Mesendoderm (in vitro differentiated cells): ENCODE data around the gene RGS6.

ENCODE experiments used
- DNase-seq: peaks from one replicate; pipeline ENCODE4 v3.0.0; 2013
- H2AK5ac ChIP-seq: 2 replicates; pipeline ENCODE4 v1.6.1; 2013; ENCODE audit warnings: low read length, inconsistent platforms
- H2BK120ac ChIP-seq: 2 replicates; pipeline ENCODE4 v1.6.1; 2013; ENCODE audit warnings: low read depth, mild to moderate bottlenecking, low read length, moderate library complexity, mixed read lengths
- H2BK15ac ChIP-seq: replicated peaks from 2 replicates; pipeline ENCODE4 v1.6.1; 2013; ENCODE audit warnings: low read depth, mild to moderate bottlenecking, moderate library complexity
- H2BK5ac ChIP-seq: 2 replicates; pipeline ENCODE4 v1.6.1; 2013; ENCODE audit warnings: low read length, inconsistent platforms
- H3K18ac ChIP-seq: 2 replicates; pipeline ENCODE4 v1.6.1; 2013; ENCODE audit warnings: mild to moderate bottlenecking, low read length, mixed read lengths
- H3K23ac ChIP-seq: one replicate; pipeline ENCODE4 v1.6.1; 2013; ENCODE audit warnings: low read length
- H3K27ac ChIP-seq: 2 replicates; pipeline ENCODE4 v1.5.1; 2013; ENCODE audit warnings: low read depth, mild to moderate bottlenecking, inconsistent platforms, low read length, moderate library complexity
- H3K27me3 ChIP-seq: 2 replicates; pipeline ENCODE4 v1.6.1; 2013; ENCODE audit warnings: low read length, control low read depth, mild to moderate bottlenecking, inconsistent platforms; ENCODE audit not compliant: insufficient read depth, poor library complexity
- H3K36me3 ChIP-seq: 2 replicates; pipeline ENCODE4 v1.6.1; 2013; ENCODE audit warnings: low read length, inconsistent platforms; ENCODE audit not compliant: control insufficient read depth, insufficient read depth
- H3K4ac ChIP-seq: one replicate; pipeline ENCODE4 v1.6.1; 2013; ENCODE audit warnings: low read depth, mild to moderate bottlenecking, low read length, moderate library complexity
- H3K4me1 ChIP-seq: 2 replicates; pipeline ENCODE4 v1.6.1; 2013; ENCODE audit warnings: low read depth, low read length, inconsistent platforms; ENCODE audit not compliant: control insufficient read depth
- H3K4me2 ChIP-seq: 2 replicates; pipeline ENCODE4 v1.6.1; 2013; ENCODE audit warnings: low read length
- H3K4me3 ChIP-seq: 2 replicates; pipeline ENCODE4 v1.5.1; 2013; ENCODE audit warnings: mild to moderate bottlenecking, low read length
- H3K56ac ChIP-seq: one replicate; pipeline ENCODE4 v1.6.1; 2013; ENCODE audit warnings: low read length
- H3K79me1 ChIP-seq: 2 replicates; pipeline ENCODE4 v1.6.1; 2013; ENCODE audit warnings: low read length, inconsistent platforms
- H3K79me2 ChIP-seq: 2 replicates; pipeline ENCODE4 v1.6.1; 2013; ENCODE audit warnings: mild to moderate bottlenecking, low read length; ENCODE audit not compliant: control insufficient read depth, insufficient read depth
- H3K9ac ChIP-seq: 2 replicates; pipeline ENCODE4 v1.6.1; 2013; ENCODE audit warnings: low read length, inconsistent platforms
- H4K5ac ChIP-seq: one replicate; pipeline ENCODE4 v1.6.1; 2013; ENCODE audit warnings: low read length
- H4K8ac ChIP-seq: one replicate; pipeline ENCODE4 v1.6.1; 2013; ENCODE audit warnings: low read depth, mild to moderate bottlenecking, control low read depth, low read length, moderate library complexity
- WGBS: extraction: QIAGEN DNeasy Blood & Tissue Kit; methylation state at CpG from one replicate; pipeline ENCODE4 v1.1.7; 2013; ENCODE audit warnings: low lambda C conversion rate, missing lambda C conversion rate; ENCODE audit not compliant: insufficient coverage; ENCODE audit errors: extremely low coverage; 5-methylcytosine and 5-hydroxymethylcytosine counted together

Gene RGS6

GRCh38 chr14:72499746-72500145 lies 567.5 kb downstream of the RGS6 start:
- H3K4me3 ChIP-seq = no peak overlapping the region
- no peak overlapping the region for H3K4ac ChIP-seq
- H3K79me2 ChIP-seq = no peaks in the 10 kb centered on the region
- no peak overlapping the region for H3K18ac ChIP-seq
- no peaks in the 10 kb centered on the region for H3K4me1 ChIP-seq
- no peak overlapping the region for H3K56ac ChIP-seq
- no peak overlapping the region for H3K23ac ChIP-seq
- H3K27ac ChIP-seq = no peak overlapping the region
- H4K8ac ChIP-seq = no peak overlapping the region
- no peak overlapping the region for H2BK5ac ChIP-seq
- no peak overlapping the region for H2BK120ac ChIP-seq
- H3K27me3 ChIP-seq = no peaks in the 10 kb centered on the region
- H3K79me1 ChIP-seq = no peaks in the 10 kb centered on the region
- no peak overlapping the region for H3K9ac ChIP-seq
- no peak overlapping the region for H2AK5ac ChIP-seq
- no peak overlapping the region for H2BK15ac ChIP-seq
- no peak overlapping the region for H3K4me2 ChIP-seq
- H4K5ac ChIP-seq = no peak overlapping the region
- H3K36me3 ChIP-seq = no peaks in the 10 kb centered on the region
- WGBS = no CpG with 5 or more reads among the region's 5 CpGs
- no peak for DNase-seq

GRCh38 chr14:72500234-72500838 lies 568.1 kb downstream of the RGS6 start:
- no peaks in the 10 kb centered on the region for H3K79me2 ChIP-seq
- DNase-seq = no peak
- no peak overlapping the region for H3K4me3 ChIP-seq
- no peak overlapping the region for H2BK120ac ChIP-seq
- no peak overlapping the region for H3K9ac ChIP-seq
- H3K27ac ChIP-seq = no peak overlapping the region
- no CpG with 5 or more reads among the region's 4 CpGs for WGBS
- H3K4me1 ChIP-seq = no peaks in the 10 kb centered on the region
- no peak overlapping the region for H3K18ac ChIP-seq
- no peak overlapping the region for H2BK15ac ChIP-seq
- H2BK5ac ChIP-seq = no peak overlapping the region
- H4K5ac ChIP-seq = no peak overlapping the region
- H3K4me2 ChIP-seq = no peak overlapping the region
- H3K79me1 ChIP-seq = no peaks in the 10 kb centered on the region
- H3K27me3 ChIP-seq = no peaks in the 10 kb centered on the region
- H4K8ac ChIP-seq = no peak overlapping the region
- no peak overlapping the region for H3K56ac ChIP-seq
- H2AK5ac ChIP-seq = no peak overlapping the region
- H3K23ac ChIP-seq = no peak overlapping the region
- H3K4ac ChIP-seq = no peak overlapping the region
- no peaks in the 10 kb centered on the region for H3K36me3 ChIP-seq

- H3K4me1 ChIP-seq = no peaks in the 10 kb centered on the region
These were observed 569.2 kb downstream of the RGS6 start for GRCh38 chr14:72501439-72501838.

DNA sequence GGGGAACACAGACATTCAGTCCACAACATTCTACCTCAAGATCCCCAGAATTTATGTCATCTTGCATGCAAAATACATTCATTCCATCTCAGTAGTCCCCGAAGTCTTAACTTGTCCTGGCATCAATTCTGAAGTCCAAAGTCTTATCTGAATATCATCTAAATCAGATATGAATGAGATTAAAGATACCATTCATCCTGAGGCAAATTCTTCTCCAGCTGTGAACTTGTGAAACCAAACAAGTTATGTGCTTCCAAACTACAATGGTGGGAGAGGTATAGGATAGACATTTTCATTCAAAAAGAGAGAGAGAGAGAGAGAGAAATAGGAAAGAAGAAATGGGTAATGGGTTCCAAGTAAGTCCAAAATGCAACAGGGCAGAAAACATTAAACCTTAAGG lies 571.0 kb downstream of the RGS6 start:
- H2BK15ac ChIP-seq = no peak overlapping the region
- no peaks in the 10 kb centered on the region for H3K27me3 ChIP-seq
- no peak overlapping the region for H2AK5ac ChIP-seq
- H3K4me3 ChIP-seq = no peak overlapping the region
- no peaks in the 10 kb centered on the region for H3K79me1 ChIP-seq
- no peaks in the 10 kb centered on the region for H3K79me2 ChIP-seq
- no peak overlapping the region for H3K18ac ChIP-seq
- WGBS = no CpG with 5 or more reads among the region's 1 CpG
- H4K5ac ChIP-seq = no peak overlapping the region
- H2BK120ac ChIP-seq = no peak overlapping the region
- H3K4ac ChIP-seq = no peak overlapping the region
- H3K27ac ChIP-seq = no peak overlapping the region
- no peaks in the 10 kb centered on the region for H3K36me3 ChIP-seq
- no peak overlapping the region for H3K4me2 ChIP-seq
- DNase-seq = no peak
- H3K23ac ChIP-seq = no peak overlapping the region
- no peaks in the 10 kb centered on the region for H3K4me1 ChIP-seq
- no peak overlapping the region for H3K56ac ChIP-seq
- no peak overlapping the region for H2BK5ac ChIP-seq
- no peak overlapping the region for H4K8ac ChIP-seq
- no peak overlapping the region for H3K9ac ChIP-seq

More at GRCh38 chr14:72501439-72501838, 569.2 kb downstream of the RGS6 start:
- H3K4me2 ChIP-seq = no peak overlapping the region
- no peaks in the 10 kb centered on the region for H3K27me3 ChIP-seq
- no peaks in the 10 kb centered on the region for H3K79me1 ChIP-seq
- no peak overlapping the region for H3K4ac ChIP-seq
- no peak for DNase-seq
- no peaks in the 10 kb centered on the region for H3K79me2 ChIP-seq
- no peak overlapping the region for H2BK5ac ChIP-seq
- H4K5ac ChIP-seq = no peak overlapping the region
- H3K18ac ChIP-seq = no peak overlapping the region
- no peak overlapping the region for H2AK5ac ChIP-seq
- H3K23ac ChIP-seq = no peak overlapping the region
- H3K56ac ChIP-seq = no peak overlapping the region
- no peak overlapping the region for H2BK120ac ChIP-seq
- H3K36me3 ChIP-seq = no peaks in the 10 kb centered on the region
- H3K9ac ChIP-seq = no peak overlapping the region
- H2BK15ac ChIP-seq = no peak overlapping the region
- H4K8ac ChIP-seq = no peak overlapping the region
- no peak overlapping the region for H3K4me3 ChIP-seq
- no CpG with 5 or more reads among the region's 5 CpGs for WGBS
- H3K27ac ChIP-seq = no peak overlapping the region

- no peak for DNase-seq
These were observed 571.6 kb downstream of the RGS6 start for GRCh38 chr14:72503696-72504368.

DNA sequence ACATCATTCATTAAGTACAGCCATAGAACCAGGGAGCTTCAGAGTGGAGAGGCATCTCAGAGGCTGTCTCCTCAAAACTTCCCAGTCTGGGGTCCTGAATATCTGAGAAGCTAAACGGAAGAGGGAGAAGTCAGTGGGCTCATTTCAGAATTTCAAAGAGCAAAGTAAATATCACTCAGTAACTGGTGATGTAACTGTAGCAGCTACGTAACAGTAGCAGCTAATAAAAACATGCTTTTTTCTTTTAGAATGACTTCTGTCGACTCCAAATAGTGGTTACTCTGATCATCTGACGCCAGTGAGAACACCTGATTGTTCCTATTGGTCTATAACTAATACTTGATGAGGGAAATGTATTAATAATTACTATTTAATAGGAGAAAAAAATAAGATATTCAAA lies 578.3 kb downstream of the RGS6 start:
- H2BK120ac ChIP-seq = no peak overlapping the region
- H3K36me3 ChIP-seq = no peaks in the 10 kb centered on the region
- H3K4ac ChIP-seq = no peak overlapping the region
- no peak overlapping the region for H3K4me3 ChIP-seq
- H2AK5ac ChIP-seq = no peak overlapping the region
- no peak overlapping the region for H3K9ac ChIP-seq
- no peaks in the 10 kb centered on the region for H3K27me3 ChIP-seq
- H3K4me2 ChIP-seq = no peak overlapping the region
- no peak overlapping the region for H2BK5ac ChIP-seq
- no peaks in the 10 kb centered on the region for H3K4me1 ChIP-seq
- no peak overlapping the region for H3K23ac ChIP-seq
- no peak overlapping the region for H3K27ac ChIP-seq
- H4K5ac ChIP-seq = no peak overlapping the region
- no peaks in the 10 kb centered on the region for H3K79me2 ChIP-seq
- DNase-seq = no peak
- H3K79me1 ChIP-seq = no peaks in the 10 kb centered on the region
- no peak overlapping the region for H3K56ac ChIP-seq
- no peak overlapping the region for H3K18ac ChIP-seq
- H4K8ac ChIP-seq = no peak overlapping the region
- no CpG with 5 or more reads among the region's 4 CpGs for WGBS
- H2BK15ac ChIP-seq = no peak overlapping the region

More at GRCh38 chr14:72503696-72504368, 571.6 kb downstream of the RGS6 start:
- Histone ChIP-seq H3K4me3 (no peak overlapping the region), H4K8ac (no peak overlapping the region), H3K27ac (no peak overlapping the region), H3K79me2 (no peaks in the 10 kb centered on the region), H2AK5ac (no peak overlapping the region), H3K36me3 (no peaks in the 10 kb centered on the region), H3K9ac (no peak overlapping the region), H3K23ac (no peak overlapping the region), H3K27me3 (no peaks in the 10 kb centered on the region), H3K4me2 (no peak overlapping the region), H2BK120ac (no peak overlapping the region), H2BK5ac (no peak overlapping the region), H3K79me1 (no peaks in the 10 kb centered on the region), H3K56ac (no peak overlapping the region), H3K4me1 (no peaks in the 10 kb centered on the region), H4K5ac (no peak overlapping the region), H3K18ac (no peak overlapping the region), H3K4ac (no peak overlapping the region), H2BK15ac (no peak overlapping the region)
- no CpG with 5 or more reads among the region's 2 CpGs for whole genome bisulfite sequencing
